Measurements from ENCODE around the gene GAGE13. TPM values are rescaled to one million over a fixed set of nuclear protein-coding genes. Genes with fewer than 3 reads are reported as not detected.

Gene GAGE13
- total and polyA plus RNA-seq, 2 donors (not counting 3 experiments of a cell fraction or from before 2014, with no cell fraction given), result not detected

DNA sequence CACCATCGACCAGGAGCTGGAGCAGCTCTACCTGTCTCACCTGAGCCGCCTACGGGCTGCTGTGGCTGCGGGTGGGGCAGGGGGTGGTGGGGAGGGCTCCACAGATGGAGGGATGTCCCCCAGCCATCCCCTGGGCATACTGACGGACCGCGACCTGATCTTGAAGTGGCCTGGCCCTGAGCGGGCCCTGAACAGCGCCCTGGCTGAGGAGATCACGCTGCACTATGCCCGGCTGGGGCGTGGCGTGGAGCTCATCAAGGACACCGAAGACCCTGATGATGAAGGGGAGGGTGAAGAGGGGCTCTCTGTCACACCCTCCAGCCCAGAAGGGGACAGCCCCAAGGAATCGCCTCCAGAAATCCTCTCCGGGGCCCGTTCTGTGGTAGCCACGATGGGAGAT is 45.2 kb upstream of the GAGE13 start:
- no peak overlapping the region for H2AFZ ChIP-seq (ENCODE audit: low read depth, low read length)
- intact Hi-C loops (cut with micrococcal nuclease), result no loop called here
- H3K4me3 ChIP-seq (replicated peaks in 1 of 3; ENCODE audit: insufficient read depth in 1 of 3, low read depth in 1 of 3, low read length in 3 of 3), result no peak overlapping the region
- no peak for TF ChIP-seq POLR2AphosphoS5 (IDR thresholded peaks at IDR 0.05; ENCODE audit: insufficient read depth, low read depth, low read length)
- TF ChIP-seq GATA2 (IDR thresholded peaks at IDR 0.05; ENCODE audit: insufficient read depth, insufficient read length, low read depth, low read length), result no peak
- TF ChIP-seq JUN (IDR thresholded peaks at IDR 0.05; ENCODE audit: borderline replicate concordance, insufficient read depth, insufficient read length, low read depth), result no peak
- TF ChIP-seq FOS (IDR thresholded peaks at IDR 0.05; ENCODE audit: borderline replicate concordance, insufficient read depth, low read length), result no peak
- no peak for TF ChIP-seq MYC (IDR thresholded peaks at IDR 0.05; ENCODE audit: low read depth, low read length)
- no peak for TF ChIP-seq EZH2 (IDR thresholded peaks at IDR 0.05; ENCODE audit: borderline replicate concordance, low read depth, low read length, severe bottlenecking)
- TF ChIP-seq, protein P1, sequence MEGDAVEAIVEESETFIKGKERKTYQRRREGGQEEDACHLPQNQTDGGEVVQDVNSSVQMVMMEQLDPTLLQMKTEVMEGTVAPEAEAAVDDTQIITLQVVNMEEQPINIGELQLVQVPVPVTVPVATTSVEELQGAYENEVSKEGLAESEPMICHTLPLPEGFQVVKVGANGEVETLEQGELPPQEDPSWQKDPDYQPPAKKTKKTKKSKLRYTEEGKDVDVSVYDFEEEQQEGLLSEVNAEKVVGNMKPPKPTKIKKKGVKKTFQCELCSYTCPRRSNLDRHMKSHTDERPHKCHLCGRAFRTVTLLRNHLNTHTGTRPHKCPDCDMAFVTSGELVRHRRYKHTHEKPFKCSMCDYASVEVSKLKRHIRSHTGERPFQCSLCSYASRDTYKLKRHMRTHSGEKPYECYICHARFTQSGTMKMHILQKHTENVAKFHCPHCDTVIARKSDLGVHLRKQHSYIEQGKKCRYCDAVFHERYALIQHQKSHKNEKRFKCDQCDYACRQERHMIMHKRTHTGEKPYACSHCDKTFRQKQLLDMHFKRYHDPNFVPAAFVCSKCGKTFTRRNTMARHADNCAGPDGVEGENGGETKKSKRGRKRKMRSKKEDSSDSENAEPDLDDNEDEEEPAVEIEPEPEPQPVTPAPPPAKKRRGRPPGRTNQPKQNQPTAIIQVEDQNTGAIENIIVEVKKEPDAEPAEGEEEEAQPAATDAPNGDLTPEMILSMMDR (IDR thresholded peaks at IDR 0.05; ENCODE audit: extremely low read depth in 1 of 2, insufficient read depth in 1 of 2, low read depth in 1 of 2, low read length in 2 of 2), result no peak
- TF ChIP-seq, protein P2, sequence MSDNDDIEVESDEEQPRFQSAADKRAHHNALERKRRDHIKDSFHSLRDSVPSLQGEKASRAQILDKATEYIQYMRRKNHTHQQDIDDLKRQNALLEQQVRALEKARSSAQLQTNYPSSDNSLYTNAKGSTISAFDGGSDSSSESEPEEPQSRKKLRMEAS (IDR thresholded peaks at IDR 0.05; ENCODE audit: insufficient read depth, insufficient read length), result no peak
- no peak for TF ChIP-seq POLR2A (IDR thresholded peaks at IDR 0.05; ENCODE audit: low read depth, low read length)
- DNase-seq (ENCODE audit: low read depth, low spot score) (no peak), FAIRE-seq (no peak)
- no peaks in the 10 kb centered on the region for H3K4me1 ChIP-seq (ENCODE audit: control insufficient read depth, extremely low read depth, insufficient read depth, low read length)
- no peaks in the 10 kb centered on the region for H4K20me1 ChIP-seq (replicated peaks; ENCODE audit: control insufficient read depth, extremely low read depth, insufficient read depth, low read length)
- H3K9me1 ChIP-seq (replicated peaks; ENCODE audit: control insufficient read depth, extremely low read depth, insufficient read depth, low read length), result no peaks in the 10 kb centered on the region
- H3K36me3 ChIP-seq (ENCODE audit: control insufficient read depth in 2 of 2, extremely low read depth in 1 of 2, insufficient read depth in 2 of 2, low read length in 2 of 2), result no peaks in the 10 kb centered on the region
- no peaks in the 10 kb centered on the region for H3K27me3 ChIP-seq (ENCODE audit: control insufficient read depth in 2 of 2, insufficient read depth in 2 of 2, low read length in 2 of 2)
- no peaks in the 10 kb centered on the region for H3K9me3 ChIP-seq (replicated peaks; ENCODE audit: control insufficient read depth, insufficient read depth, low read length)
- POLR2A ChIA-PET, result no interaction called here
- dilution Hi-C loops (cut with MboI; ENCODE audit: extremely low pct_ligation_motif_present, low sequenced_read_pairs), result no loop called here
- BruUV-seq (replicated peaks), result no TSS peak
- H3K4me2 ChIP-seq (ENCODE audit: insufficient read depth, low read length), result no peak overlapping the region
- CTCF ChIA-PET, result no interaction called here
- H3K27ac ChIP-seq (ENCODE audit: insufficient read depth, low read depth, low read length), result no peak overlapping the region
- H3K79me2 ChIP-seq (ENCODE audit: control insufficient read depth, insufficient read depth, low read length), result no peaks in the 10 kb centered on the region
- H3K9ac ChIP-seq (replicated peaks; ENCODE audit: extremely low read depth, insufficient read depth, low read length), result no peak overlapping the region
